Suppressor macrophage treated with lipopolysaccharide for 4 hours (primary cell): ENCODE results near the gene BMAL1.
"Not testable (repeated sequence)": the region's sequence is repeated elsewhere in the genome, so short reads cannot be mapped to it uniquely, and the experiment has no call there.

Experiments used
- DNase-seq: peaks from one replicate; pipeline ENCODE4 v3.0.0-alpha.2; 2020

The BMAL1 gene

GRCh38 chr11:13277768-13278608, at the start of gene BMAL1:
Gene BMAL1 (plus strand): TSS chr11:13277790. CDS start chr11:13354309, 76,519 bp downstream.
- DNase-seq = peak; percentile 76

- peak; percentile 12 for DNase-seq
These were observed 49.0 kb upstream of the BMAL1 start for GRCh38 chr11:13228572-13228971.

- DNase-seq = no peak
These were observed 48.5 kb upstream of the BMAL1 start for GRCh38 chr11:13229136-13229535.

GRCh38 chr11:13229711-13230318, 47.8 kb upstream of the BMAL1 start:
- no peak for DNase-seq

GRCh38 chr11:13233173-13233745, 44.3 kb upstream of the BMAL1 start:
- no peak for DNase-seq

GRCh38 chr11:13235895-13236294, 41.7 kb upstream of the BMAL1 start:
- no peak for DNase-seq

- DNase-seq = no peak
These were observed 41.0 kb upstream of the BMAL1 start for GRCh38 chr11:13236626-13237025.

- DNase-seq = no peak
These were observed 39.8 kb upstream of the BMAL1 start for GRCh38 chr11:13237761-13238160.

- DNase-seq = peak; percentile 83
These were observed 38.6 kb upstream of the BMAL1 start for GRCh38 chr11:13238879-13239514.

- DNase-seq = no peak
These were observed 35.0 kb upstream of the BMAL1 start for GRCh38 chr11:13242564-13242963.

- DNase-seq = no peak
These were observed 29.8 kb upstream of the BMAL1 start for GRCh38 chr11:13247606-13248296.

- no peak for DNase-seq
These were observed 28.4 kb upstream of the BMAL1 start for GRCh38 chr11:13249177-13249576.

- no peak for DNase-seq
These were observed 27.6 kb upstream of the BMAL1 start for GRCh38 chr11:13249992-13250391.

- no peak for DNase-seq
These were observed 25.6 kb upstream of the BMAL1 start for GRCh38 chr11:13251966-13252365.

GRCh38 chr11:13252438-13252837, 25.2 kb upstream of the BMAL1 start:
- no peak for DNase-seq

- no peak for DNase-seq
These were observed 21.4 kb upstream of the BMAL1 start for GRCh38 chr11:13256216-13256615.

- not testable (repeated sequence) for DNase-seq
These were observed 19.5 kb upstream of the BMAL1 start for GRCh38 chr11:13258061-13258460.

- DNase-seq = no peak
These were observed 18.7 kb upstream of the BMAL1 start for GRCh38 chr11:13258855-13259254.

GRCh38 chr11:13259374-13259773, 18.2 kb upstream of the BMAL1 start:
- no peak for DNase-seq

- no peak for DNase-seq
These were observed 17.2 kb upstream of the BMAL1 start for GRCh38 chr11:13260201-13260962.

- DNase-seq = no peak
These were observed 16.5 kb upstream of the BMAL1 start for GRCh38 chr11:13260963-13261588.

GRCh38 chr11:13261591-13262061, 16.0 kb upstream of the BMAL1 start:
- DNase-seq = no peak
